ENCODE results near the gene LMTK3.
"Not testable (repeated sequence)": the region's sequence is repeated elsewhere in the genome, so short reads cannot be mapped to it uniquely, and the experiment has no call there.

Gene LMTK3

GRCh38 chr19:48487544-48487943, 24.1 kb downstream of the LMTK3 start:
- no peak for DNase-seq
- TF ChIP-seq CTCF (IDR thresholded peaks at IDR 0.05; ENCODE audit: low read depth, low read length): no peak
- no peaks in the 10 kb centered on the region for H3K36me3 ChIP-seq
- peaks cover 6% of the 10 kb centered on the region; the same call in 1 of the 2 replicates for H3K27me3 ChIP-seq
- no peaks in the 10 kb centered on the region for H3K9me3 ChIP-seq
- H3K4me1 ChIP-seq: 0 out of 2 replicates have a peak, but pooled peaks cover 2% of the 10 kb centered on the region
- no peak overlapping the region for H3K4me3 ChIP-seq (ENCODE audit: low read depth, low read length)

GRCh38 chr19:48486706-48487105, 24.9 kb downstream of the LMTK3 start:
- H3K27me3 ChIP-seq; H3K4me3 ChIP-seq (ENCODE audit: low read depth, low read length): not testable (repeated sequence)

GRCh38 chr19:48484931-48485612, 26.6 kb downstream of the LMTK3 start:
- peak; percentile 28 for DNase-seq
- Histone ChIP-seq H3K4me1 (peaks cover 7% of the 10 kb centered on the region), H3K4me3 (ENCODE audit: low read depth, low read length) (no peak overlapping the region), H3K9me3 (no peaks in the 10 kb centered on the region), H3K27me3 (peaks cover 4% of the 10 kb centered on the region; the same call in 1 of the 2 replicates), H3K36me3 (no peaks in the 10 kb centered on the region)
- no peak for TF ChIP-seq CTCF (IDR thresholded peaks at IDR 0.05; ENCODE audit: low read depth, low read length)

More at GRCh38 chr19:48486706-48487105, 24.9 kb downstream of the LMTK3 start:
- not testable (repeated sequence) for H3K36me3 ChIP-seq, H3K9me3 ChIP-seq, H3K4me1 ChIP-seq, DNase-seq

GRCh38 chr19:48484247-48484893, 27.3 kb downstream of the LMTK3 start:
- peaks cover 7% of the 10 kb centered on the region for H3K4me1 ChIP-seq
- TF ChIP-seq CTCF (IDR thresholded peaks at IDR 0.05; ENCODE audit: low read depth, low read length): no peak
- no peak overlapping the region for H3K4me3 ChIP-seq (ENCODE audit: low read depth, low read length)
- no peaks in the 10 kb centered on the region for H3K9me3 ChIP-seq
- 0 out of 2 replicates have a peak, but pooled peaks cover 3% of the 10 kb centered on the region for H3K36me3 ChIP-seq
- no peak for DNase-seq
- H3K27me3 ChIP-seq: 0 out of 2 replicates have a peak, but pooled peaks cover 4% of the 10 kb centered on the region

GRCh38 chr19:48483301-48483700, 28.3 kb downstream of the LMTK3 start:
- Histone ChIP-seq H3K4me1 (peaks cover 7% of the 10 kb centered on the region), H3K27me3 (0 out of 2 replicates have a peak, but pooled peaks cover 4% of the 10 kb centered on the region), H3K4me3 (ENCODE audit: low read depth, low read length) (no peak overlapping the region), H3K36me3 (peaks cover 7% of the 10 kb centered on the region; the same call in 1 of the 2 replicates), H3K9me3 (no peaks in the 10 kb centered on the region)
- DNase-seq: no peak
- no peak for TF ChIP-seq CTCF (IDR thresholded peaks at IDR 0.05; ENCODE audit: low read depth, low read length)

- Histone ChIP-seq H3K36me3 (peaks cover 12% of the 10 kb centered on the region; the same call in 1 of the 2 replicates), H3K4me3 (ENCODE audit: low read depth, low read length) (no peak overlapping the region), H3K9me3 (no peaks in the 10 kb centered on the region), H3K27me3 (0 out of 2 replicates have a peak, but pooled peaks cover 4% of the 10 kb centered on the region), H3K4me1 (peaks cover 7% of the 10 kb centered on the region)
- no peak for TF ChIP-seq CTCF (IDR thresholded peaks at IDR 0.05; ENCODE audit: low read depth, low read length)
- DNase-seq: no peak
These were observed 29.6 kb downstream of the LMTK3 start for GRCh38 chr19:48481846-48482639.

Data from BE2C (cell line).